ENCODE data around the gene CDK5RAP2.

The CDK5RAP2 gene

GRCh38 chr9:120410925-120411501 lies 169.0 kb downstream of the CDK5RAP2 start:
- peaks cover 46% of the 10 kb centered on the region for H3K36me3 Mint-ChIP-seq (ENCODE audit: low read depth)
- H3K4me3 Mint-ChIP-seq, result no peak overlapping the region
- H3K27ac Mint-ChIP-seq, result no peak overlapping the region
- H3K9me3 Mint-ChIP-seq, result no peaks in the 10 kb centered on the region
- peaks cover 12% of the 10 kb centered on the region for H3K4me1 Mint-ChIP-seq
- TF ChIP-seq CTCF (IDR thresholded peaks at IDR 0.05; ENCODE audit: unreplicated experiment in 3 of 3), result no peak
- H3K27me3 Mint-ChIP-seq (ENCODE audit: low read depth), result no peaks in the 10 kb centered on the region

- Mint-ChIP-seq H3K27me3 (ENCODE audit: low read depth) (no peaks in the 10 kb centered on the region), H3K9me3 (no peaks in the 10 kb centered on the region), H3K27ac (no peak overlapping the region), H3K4me3 (no peak overlapping the region), H3K4me1 (peaks cover 7% of the 10 kb centered on the region), H3K36me3 (ENCODE audit: low read depth) (peaks cover 46% of the 10 kb centered on the region)
- no peak for TF ChIP-seq CTCF (IDR thresholded peaks at IDR 0.05; ENCODE audit: unreplicated experiment in 3 of 3)
Measured at GRCh38 chr9:120408680-120409258, 171.2 kb downstream of the CDK5RAP2 start.

- no peaks in the 10 kb centered on the region for H3K9me3 Mint-ChIP-seq
- H3K4me1 Mint-ChIP-seq, result no peaks in the 10 kb centered on the region
- H3K27me3 Mint-ChIP-seq (ENCODE audit: low read depth), result no peaks in the 10 kb centered on the region
- no peak for TF ChIP-seq CTCF (IDR thresholded peaks at IDR 0.05; ENCODE audit: unreplicated experiment in 3 of 3)
- no peak overlapping the region for H3K4me3 Mint-ChIP-seq
- no peak overlapping the region for H3K27ac Mint-ChIP-seq
- H3K36me3 Mint-ChIP-seq (ENCODE audit: low read depth), result peaks cover 64% of the 10 kb centered on the region
Measured at GRCh38 chr9:120405860-120406259, 174.1 kb downstream of the CDK5RAP2 start.

GRCh38 chr9:120405134-120405533 lies 174.8 kb downstream of the CDK5RAP2 start:
- no peak overlapping the region for H3K4me3 Mint-ChIP-seq
- H3K36me3 Mint-ChIP-seq (ENCODE audit: low read depth), result peaks cover 63% of the 10 kb centered on the region
- H3K4me1 Mint-ChIP-seq, result no peaks in the 10 kb centered on the region
- no peak for TF ChIP-seq CTCF (IDR thresholded peaks at IDR 0.05; ENCODE audit: unreplicated experiment in 3 of 3)
- no peaks in the 10 kb centered on the region for H3K9me3 Mint-ChIP-seq
- no peaks in the 10 kb centered on the region for H3K27me3 Mint-ChIP-seq (ENCODE audit: low read depth)
- H3K27ac Mint-ChIP-seq, result no peak overlapping the region

GRCh38 chr9:120403543-120403856 lies 176.5 kb downstream of the CDK5RAP2 start:
- no peaks in the 10 kb centered on the region for H3K4me1 Mint-ChIP-seq
- H3K36me3 Mint-ChIP-seq (ENCODE audit: low read depth), result peaks cover 66% of the 10 kb centered on the region
- H3K27ac Mint-ChIP-seq, result no peak overlapping the region
- TF ChIP-seq CTCF (IDR thresholded peaks at IDR 0.05; ENCODE audit: unreplicated experiment in 3 of 3), result no peak
- no peak overlapping the region for H3K4me3 Mint-ChIP-seq
- no peaks in the 10 kb centered on the region for H3K9me3 Mint-ChIP-seq
- no peaks in the 10 kb centered on the region for H3K27me3 Mint-ChIP-seq (ENCODE audit: low read depth)

Measured in nephron (organoid).